ENCODE data around the gene PIGM.

The PIGM gene

DNA sequence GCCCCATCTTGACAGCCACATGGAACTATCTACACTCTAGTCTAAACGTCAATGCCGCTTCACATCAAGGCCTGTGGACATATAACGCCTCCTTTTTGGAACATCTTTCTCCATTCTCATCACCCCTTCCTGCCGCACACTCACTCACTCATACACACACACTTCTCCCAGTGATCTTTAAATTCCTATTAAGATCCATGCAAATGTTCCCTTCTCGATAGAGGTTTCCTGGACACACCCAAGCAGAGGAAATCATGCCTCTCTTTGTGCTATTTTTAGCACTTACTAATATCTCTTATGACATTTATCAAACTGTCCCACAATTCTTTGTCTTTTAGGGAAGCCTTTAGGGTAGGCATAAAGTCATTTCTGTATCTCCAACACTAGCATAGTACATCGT lies 49.5 kb downstream of the PIGM start:
- Histone ChIP-seq H3K27ac (ENCODE audit: low read depth, low read length) (no peak overlapping the region), H3K36me3 (ENCODE audit: control insufficient read depth, insufficient read depth, low read length) (no peaks in the 10 kb centered on the region), H4K8ac (ENCODE audit: low read depth, low read length) (no peak overlapping the region), H3K79me1 (ENCODE audit: low read length) (no peaks in the 10 kb centered on the region), H2BK120ac (ENCODE audit: low read depth, low read length) (no peak overlapping the region), H3K4me2 (ENCODE audit: low read length) (no peak overlapping the region), H3K27me3 (ENCODE audit: insufficient read depth, low read length, poor library complexity) (no peaks in the 10 kb centered on the region), H3K4me1 (ENCODE audit: control insufficient read depth, low read depth, low read length) (no peaks in the 10 kb centered on the region), H4K5ac (ENCODE audit: low read length) (no peak overlapping the region), H2BK15ac (replicated peaks; ENCODE audit: low read depth) (no peak overlapping the region), H3K23ac (ENCODE audit: low read length) (no peak overlapping the region), H3K79me2 (ENCODE audit: control insufficient read depth, insufficient read depth, low read length) (no peaks in the 10 kb centered on the region), H3K4ac (ENCODE audit: low read depth, low read length) (no peak overlapping the region), H2BK5ac (ENCODE audit: low read length) (no peak overlapping the region), H3K18ac (ENCODE audit: low read length) (no peak overlapping the region), H3K9ac (ENCODE audit: low read length) (no peak overlapping the region), H3K4me3 (ENCODE audit: low read length) (no peak overlapping the region), H3K56ac (ENCODE audit: low read length) (no peak overlapping the region), H2AK5ac (ENCODE audit: low read length) (no peak overlapping the region)
- DNase-seq, result no peak
- WGBS (ENCODE audit: extremely low coverage, insufficient coverage, low lambda C conversion rate), result no CpG with 5 or more reads among the region's 6 CpGs

- H3K18ac ChIP-seq (ENCODE audit: low read length), result no peak overlapping the region
- H3K36me3 ChIP-seq (ENCODE audit: control insufficient read depth, insufficient read depth, low read length), result no peaks in the 10 kb centered on the region
- no peaks in the 10 kb centered on the region for H3K79me1 ChIP-seq (ENCODE audit: low read length)
- H2AK5ac ChIP-seq (ENCODE audit: low read length), result no peak overlapping the region
- H3K56ac ChIP-seq (ENCODE audit: low read length), result no peak overlapping the region
- no peak overlapping the region for H2BK5ac ChIP-seq (ENCODE audit: low read length)
- H3K27me3 ChIP-seq (ENCODE audit: insufficient read depth, low read length, poor library complexity), result no peaks in the 10 kb centered on the region
- no peak for DNase-seq
- no peak overlapping the region for H3K4me3 ChIP-seq (ENCODE audit: low read length)
- no peak overlapping the region for H3K23ac ChIP-seq (ENCODE audit: low read length)
- H3K9ac ChIP-seq (ENCODE audit: low read length), result no peak overlapping the region
- no peak overlapping the region for H2BK120ac ChIP-seq (ENCODE audit: low read depth, low read length)
- no peak overlapping the region for H2BK15ac ChIP-seq (replicated peaks; ENCODE audit: low read depth)
- H3K4ac ChIP-seq (ENCODE audit: low read depth, low read length), result no peak overlapping the region
- no peaks in the 10 kb centered on the region for H3K4me1 ChIP-seq (ENCODE audit: control insufficient read depth, low read depth, low read length)
- WGBS (ENCODE audit: extremely low coverage, insufficient coverage, low lambda C conversion rate), result no CpG with 5 or more reads among the region's 6 CpGs
- H4K5ac ChIP-seq (ENCODE audit: low read length), result no peak overlapping the region
- no peak overlapping the region for H3K4me2 ChIP-seq (ENCODE audit: low read length)
- no peak overlapping the region for H4K8ac ChIP-seq (ENCODE audit: low read depth, low read length)
- no peak overlapping the region for H3K27ac ChIP-seq (ENCODE audit: low read depth, low read length)
- H3K79me2 ChIP-seq (ENCODE audit: control insufficient read depth, insufficient read depth, low read length), result no peaks in the 10 kb centered on the region
Observed at GRCh38 chr1:159981351-159982055, 50.3 kb downstream of the PIGM start.

DNA sequence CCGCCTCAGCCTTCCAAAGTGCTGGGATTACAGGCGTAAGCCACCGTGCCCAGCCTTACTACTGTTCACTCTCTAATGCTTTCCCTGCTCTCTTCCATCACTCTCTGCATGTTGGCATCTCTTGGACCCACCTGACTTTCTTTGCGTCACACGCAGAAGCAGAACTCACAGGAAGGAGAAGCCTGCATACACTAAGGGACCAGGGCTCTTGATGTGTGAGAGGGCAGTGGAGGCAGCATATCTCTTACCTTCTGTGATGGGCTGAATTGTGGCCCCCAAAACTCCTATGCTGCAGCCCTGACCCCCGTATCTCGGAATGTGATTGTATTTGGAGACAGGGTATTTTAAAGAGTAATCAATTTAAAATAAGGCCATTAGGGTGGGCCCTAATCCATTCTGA lies 51.0 kb downstream of the PIGM start:
- WGBS (ENCODE audit: extremely low coverage, insufficient coverage, low lambda C conversion rate), result no CpG with 5 or more reads among the region's 7 CpGs
- DNase-seq, result no peak
- H3K36me3 ChIP-seq (ENCODE audit: control insufficient read depth, insufficient read depth, low read length), result no peaks in the 10 kb centered on the region
- no peak overlapping the region for H3K56ac ChIP-seq (ENCODE audit: low read length)
- H3K23ac ChIP-seq (ENCODE audit: low read length), result no peak overlapping the region
- H3K4ac ChIP-seq (ENCODE audit: low read depth, low read length), result no peak overlapping the region
- no peak overlapping the region for H2BK15ac ChIP-seq (replicated peaks; ENCODE audit: low read depth)
- H2BK120ac ChIP-seq (ENCODE audit: low read depth, low read length), result no peak overlapping the region
- no peak overlapping the region for H4K5ac ChIP-seq (ENCODE audit: low read length)
- H3K9ac ChIP-seq (ENCODE audit: low read length), result no peak overlapping the region
- H4K8ac ChIP-seq (ENCODE audit: low read depth, low read length), result no peak overlapping the region
- H3K27me3 ChIP-seq (ENCODE audit: insufficient read depth, low read length, poor library complexity), result no peaks in the 10 kb centered on the region
- no peak overlapping the region for H2BK5ac ChIP-seq (ENCODE audit: low read length)
- no peaks in the 10 kb centered on the region for H3K79me2 ChIP-seq (ENCODE audit: control insufficient read depth, insufficient read depth, low read length)
- no peaks in the 10 kb centered on the region for H3K4me1 ChIP-seq (ENCODE audit: control insufficient read depth, low read depth, low read length)
- H3K18ac ChIP-seq (ENCODE audit: low read length), result no peak overlapping the region
- H2AK5ac ChIP-seq (ENCODE audit: low read length), result no peak overlapping the region
- no peak overlapping the region for H3K4me3 ChIP-seq (ENCODE audit: low read length)
- no peak overlapping the region for H3K27ac ChIP-seq (ENCODE audit: low read depth, low read length)
- H3K4me2 ChIP-seq (ENCODE audit: low read length), result no peak overlapping the region
- no peaks in the 10 kb centered on the region for H3K79me1 ChIP-seq (ENCODE audit: low read length)

DNA sequence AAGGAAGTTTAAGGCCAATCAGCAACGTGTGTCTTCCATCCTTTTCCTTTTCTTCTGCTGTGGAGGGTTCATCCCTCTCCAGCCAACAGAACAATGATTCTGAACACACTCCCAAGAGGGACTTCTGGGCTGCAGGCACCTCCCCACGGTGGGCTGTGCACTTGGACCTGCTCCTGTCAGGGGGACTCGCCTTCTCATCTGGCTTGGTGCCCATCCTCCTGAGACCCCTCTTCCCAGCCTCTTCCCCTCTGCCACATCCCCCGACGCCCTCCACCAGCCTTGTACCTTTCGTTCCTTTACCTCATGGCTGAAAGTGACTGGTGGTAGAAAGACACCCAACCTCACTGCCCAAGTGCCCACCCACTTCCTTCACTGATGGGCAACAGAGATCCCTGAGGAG lies 51.7 kb downstream of the PIGM start:
- no peak overlapping the region for H3K18ac ChIP-seq (ENCODE audit: low read length)
- H3K4me1 ChIP-seq (ENCODE audit: control insufficient read depth, low read depth, low read length), result no peaks in the 10 kb centered on the region
- no peak overlapping the region for H3K27ac ChIP-seq (ENCODE audit: low read depth, low read length)
- no peak overlapping the region for H4K8ac ChIP-seq (ENCODE audit: low read depth, low read length)
- no peaks in the 10 kb centered on the region for H3K79me1 ChIP-seq (ENCODE audit: low read length)
- H2AK5ac ChIP-seq (ENCODE audit: low read length), result no peak overlapping the region
- H3K23ac ChIP-seq (ENCODE audit: low read length), result no peak overlapping the region
- no peak overlapping the region for H3K4me2 ChIP-seq (ENCODE audit: low read length)
- no peak overlapping the region for H3K56ac ChIP-seq (ENCODE audit: low read length)
- no peak overlapping the region for H4K5ac ChIP-seq (ENCODE audit: low read length)
- no peak for DNase-seq
- no peaks in the 10 kb centered on the region for H3K79me2 ChIP-seq (ENCODE audit: control insufficient read depth, insufficient read depth, low read length)
- no peak overlapping the region for H3K4ac ChIP-seq (ENCODE audit: low read depth, low read length)
- no peaks in the 10 kb centered on the region for H3K36me3 ChIP-seq (ENCODE audit: control insufficient read depth, insufficient read depth, low read length)
- H2BK15ac ChIP-seq (replicated peaks; ENCODE audit: low read depth), result no peak overlapping the region
- no CpG with 5 or more reads among the region's 6 CpGs for WGBS (ENCODE audit: extremely low coverage, insufficient coverage, low lambda C conversion rate)
- H2BK120ac ChIP-seq (ENCODE audit: low read depth, low read length), result no peak overlapping the region
- H3K4me3 ChIP-seq (ENCODE audit: low read length), result no peak overlapping the region
- H3K9ac ChIP-seq (ENCODE audit: low read length), result no peak overlapping the region
- no peak overlapping the region for H2BK5ac ChIP-seq (ENCODE audit: low read length)
- no peaks in the 10 kb centered on the region for H3K27me3 ChIP-seq (ENCODE audit: insufficient read depth, low read length, poor library complexity)

DNA sequence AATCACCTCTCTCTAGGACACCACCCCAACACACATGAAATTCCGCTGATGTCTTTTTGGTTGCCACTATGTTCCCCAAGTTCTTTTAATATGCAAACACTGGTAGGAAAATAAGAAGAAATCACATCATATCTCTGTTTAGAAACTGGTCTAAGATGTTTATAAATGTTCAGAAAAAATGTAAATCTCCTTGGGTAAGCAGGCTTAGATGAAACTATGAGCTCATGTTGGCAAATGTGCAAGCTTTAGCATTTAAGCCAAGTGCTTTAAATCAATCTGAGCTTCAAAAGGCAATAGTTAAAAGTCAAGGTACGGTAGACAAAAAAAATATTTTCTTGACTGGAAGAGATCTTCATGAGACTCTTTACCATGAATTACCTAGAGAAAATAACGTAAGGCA lies 52.5 kb downstream of the PIGM start:
- Histone ChIP-seq H4K5ac (ENCODE audit: low read length) (no peak overlapping the region), H3K79me1 (ENCODE audit: low read length) (no peaks in the 10 kb centered on the region), H3K4me3 (ENCODE audit: low read length) (no peak overlapping the region), H3K4ac (ENCODE audit: low read depth, low read length) (no peak overlapping the region), H3K23ac (ENCODE audit: low read length) (no peak overlapping the region), H2BK5ac (ENCODE audit: low read length) (no peak overlapping the region), H3K27ac (ENCODE audit: low read depth, low read length) (no peak overlapping the region), H2AK5ac (ENCODE audit: low read length) (no peak overlapping the region), H3K4me1 (ENCODE audit: control insufficient read depth, low read depth, low read length) (no peaks in the 10 kb centered on the region), H2BK120ac (ENCODE audit: low read depth, low read length) (no peak overlapping the region), H4K8ac (ENCODE audit: low read depth, low read length) (no peak overlapping the region), H3K79me2 (ENCODE audit: control insufficient read depth, insufficient read depth, low read length) (no peaks in the 10 kb centered on the region), H3K27me3 (ENCODE audit: insufficient read depth, low read length, poor library complexity) (no peaks in the 10 kb centered on the region), H3K56ac (ENCODE audit: low read length) (no peak overlapping the region), H3K4me2 (ENCODE audit: low read length) (no peak overlapping the region), H3K9ac (ENCODE audit: low read length) (no peak overlapping the region), H2BK15ac (replicated peaks; ENCODE audit: low read depth) (no peak overlapping the region), H3K36me3 (ENCODE audit: control insufficient read depth, insufficient read depth, low read length) (no peaks in the 10 kb centered on the region), H3K18ac (ENCODE audit: low read length) (no peak overlapping the region)
- DNase-seq, result no peak
- no CpG with 5 or more reads among the region's 3 CpGs for WGBS (ENCODE audit: extremely low coverage, insufficient coverage, low lambda C conversion rate)

- Histone ChIP-seq H4K5ac (ENCODE audit: low read length) (no peak overlapping the region), H3K18ac (ENCODE audit: low read length) (no peak overlapping the region), H3K36me3 (ENCODE audit: control insufficient read depth, insufficient read depth, low read length) (no peaks in the 10 kb centered on the region), H3K27ac (ENCODE audit: low read depth, low read length) (no peak overlapping the region), H3K56ac (ENCODE audit: low read length) (no peak overlapping the region), H3K4me3 (ENCODE audit: low read length) (no peak overlapping the region), H2BK15ac (replicated peaks; ENCODE audit: low read depth) (no peak overlapping the region), H3K4me2 (ENCODE audit: low read length) (no peak overlapping the region), H3K79me1 (ENCODE audit: low read length) (no peaks in the 10 kb centered on the region), H3K27me3 (ENCODE audit: insufficient read depth, low read length, poor library complexity) (no peaks in the 10 kb centered on the region), H3K4me1 (ENCODE audit: control insufficient read depth, low read depth, low read length) (no peaks in the 10 kb centered on the region), H3K4ac (ENCODE audit: low read depth, low read length) (no peak overlapping the region), H3K9ac (ENCODE audit: low read length) (no peak overlapping the region), H2AK5ac (ENCODE audit: low read length) (no peak overlapping the region), H4K8ac (ENCODE audit: low read depth, low read length) (no peak overlapping the region), H2BK5ac (ENCODE audit: low read length) (no peak overlapping the region), H2BK120ac (ENCODE audit: low read depth, low read length) (no peak overlapping the region), H3K23ac (ENCODE audit: low read length) (no peak overlapping the region), H3K79me2 (ENCODE audit: control insufficient read depth, insufficient read depth, low read length) (no peaks in the 10 kb centered on the region)
- no CpG with 5 or more reads among the region's 2 CpGs for WGBS (ENCODE audit: extremely low coverage, insufficient coverage, low lambda C conversion rate)
- DNase-seq, result no peak
Observed at GRCh38 chr1:159978107-159978398, 53.7 kb downstream of the PIGM start.

All from mesendoderm (in vitro differentiated cells).